NCI-H2107 (cell line): ENCODE results near the gene ZFP90.
"Not testable (repeated sequence)": the region's sequence is repeated elsewhere in the genome, so short reads cannot be mapped to it uniquely, and the experiment has no call there.

Source experiments
- DNase-seq: peaks from one replicate; lab custom pipeline; 2025; lab: John Stamatoyannopoulos, UW

ZFP90 gene

DNA sequence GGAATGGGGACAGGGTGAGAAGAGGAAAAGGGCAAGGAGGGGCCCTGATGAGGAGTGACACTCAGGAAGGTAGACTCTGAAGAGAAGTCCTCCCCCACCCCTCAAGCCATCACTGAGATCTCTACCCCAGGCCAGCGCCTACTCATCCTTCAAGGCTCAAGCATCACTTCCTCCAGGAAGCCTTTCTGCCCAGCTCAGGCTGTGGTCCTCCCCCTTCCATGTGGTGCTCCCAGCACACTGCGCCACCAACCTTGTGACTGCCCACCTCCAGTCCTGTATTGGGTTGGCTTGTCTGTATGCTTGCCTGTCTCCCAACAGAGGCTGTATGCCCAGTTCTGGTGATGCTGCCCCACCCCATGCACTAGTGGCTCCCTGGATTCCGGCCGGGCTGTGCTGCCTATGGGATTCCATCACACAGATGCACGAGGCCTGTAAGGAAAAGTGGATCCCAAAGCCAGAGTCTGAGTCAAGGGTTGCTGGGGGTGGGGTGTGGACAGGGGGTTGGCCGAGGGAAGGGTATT, 19.8 kb upstream of the ZFP90 start:
- DNase-seq = no peak

GRCh38 chr16:68520649-68521086, 18.4 kb upstream of the ZFP90 start:
- DNase-seq = peak; percentile 78

- DNase-seq = no peak
Observed at GRCh38 chr16:68524069-68524820, 14.8 kb upstream of the ZFP90 start.

DNA sequence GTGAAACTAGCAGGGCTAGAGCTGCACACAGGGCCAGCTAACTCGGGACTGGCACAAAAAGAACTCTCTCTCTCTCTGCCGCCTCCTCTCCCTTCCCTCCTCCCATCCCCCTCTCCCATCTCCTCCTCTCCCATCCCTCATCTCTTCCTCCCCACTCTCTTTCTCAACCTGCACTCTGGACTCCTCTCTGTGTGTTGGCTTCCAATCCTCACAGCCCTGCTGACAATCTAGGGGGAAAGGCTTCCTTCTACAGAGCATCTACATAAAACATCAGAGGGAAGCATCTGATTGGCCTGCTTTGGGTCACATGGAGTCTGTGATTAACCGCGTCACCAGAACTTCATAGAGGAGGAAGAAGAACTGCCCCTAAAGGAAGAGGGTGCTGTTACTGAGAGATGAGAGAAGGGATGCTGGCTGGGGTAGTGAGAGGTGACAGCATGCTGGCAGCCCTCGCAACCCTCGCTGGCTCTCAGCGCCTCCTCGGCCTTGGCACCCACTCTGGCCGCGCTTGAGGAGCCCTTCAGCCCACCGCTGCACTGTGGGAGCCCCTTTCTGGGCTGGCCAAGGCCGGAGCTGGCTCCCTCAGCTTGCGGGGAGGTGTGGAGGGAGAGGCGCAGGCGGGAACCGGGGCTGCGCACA, 12.8 kb upstream of the ZFP90 start:
- DNase-seq = no peak

GRCh38 chr16:68526782-68527145, 12.3 kb upstream of the ZFP90 start:
- DNase-seq = no peak

DNA sequence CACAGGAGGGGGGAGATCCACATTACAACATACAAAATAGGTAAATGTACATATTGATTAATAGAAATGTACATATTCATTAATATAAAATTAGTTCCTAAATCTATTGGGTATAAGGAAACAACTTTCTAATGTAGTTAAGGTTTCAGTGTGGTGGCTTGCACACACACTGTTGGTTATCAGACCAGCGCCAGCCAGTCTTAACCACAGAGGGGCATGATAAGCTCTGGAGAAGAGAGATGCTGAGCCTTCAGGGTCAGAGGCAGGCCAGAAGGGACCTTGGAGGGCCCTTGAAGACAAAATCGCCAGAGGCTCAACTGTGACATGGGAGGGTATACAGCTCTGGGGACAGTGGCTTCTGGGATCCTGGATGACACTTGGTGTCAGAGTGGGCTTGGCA, 10.9 kb upstream of the ZFP90 start:
- DNase-seq = no peak

DNA sequence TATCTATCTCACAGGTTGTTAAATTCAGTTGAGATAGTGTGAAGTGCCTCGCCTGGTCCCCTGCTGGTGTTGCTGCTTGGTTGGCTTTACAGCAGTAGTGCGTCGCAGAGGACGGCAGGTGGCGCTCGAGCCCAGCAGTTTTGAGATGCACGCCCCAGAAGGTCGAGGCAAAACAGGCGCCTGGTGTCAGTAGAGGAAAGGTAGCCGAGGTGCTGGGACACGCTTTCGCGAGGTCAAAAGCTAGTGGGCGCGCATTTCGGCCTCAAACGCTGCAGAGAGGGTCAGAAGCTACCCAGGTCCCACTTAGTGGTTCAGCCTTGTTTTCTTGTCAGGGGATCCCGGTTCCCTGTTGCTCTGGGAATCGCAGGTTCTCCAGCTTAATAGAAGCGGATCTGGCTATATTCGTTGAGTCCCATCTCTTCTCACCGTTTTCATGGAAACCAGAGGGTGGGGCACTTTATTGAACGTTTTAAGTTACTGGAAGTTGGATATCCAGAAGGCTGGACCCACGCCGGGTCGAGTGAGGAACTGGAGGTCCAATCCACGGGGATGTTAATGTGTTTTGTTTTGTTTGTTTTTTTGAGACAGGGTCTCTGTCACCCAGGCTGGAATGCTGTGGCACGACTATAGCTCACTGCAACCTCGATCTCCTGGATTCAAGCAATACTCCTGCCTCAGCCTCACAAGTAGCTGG, 10.3 kb upstream of the ZFP90 start:
- DNase-seq = peak; percentile 73

GRCh38 chr16:68529608-68529930, 9.5 kb upstream of the ZFP90 start:
- no peak for DNase-seq

- DNase-seq = peak; percentile 82
Observed at GRCh38 chr16:68529931-68530701, 9.0 kb upstream of the ZFP90 start.

DNA sequence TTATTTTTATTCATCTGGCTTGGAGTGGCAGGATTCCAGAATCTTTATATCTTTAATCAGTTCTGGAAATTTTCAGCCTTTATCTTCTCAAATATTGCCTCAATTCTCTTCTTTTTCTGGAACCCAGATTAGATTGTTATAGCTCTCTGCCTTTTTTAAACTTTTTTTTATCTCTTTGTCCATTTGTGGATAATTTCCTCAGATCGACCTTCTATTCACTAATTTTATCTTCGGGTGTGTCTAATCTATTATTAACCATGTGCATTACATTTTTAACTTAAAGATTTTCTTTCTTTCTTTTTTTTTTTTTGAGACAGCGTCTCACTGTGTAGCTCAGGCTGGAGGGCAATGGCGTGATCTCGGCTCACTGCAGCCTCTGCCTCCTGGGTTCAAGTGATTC, 5.2 kb upstream of the ZFP90 start:
- DNase-seq = no peak

DNA sequence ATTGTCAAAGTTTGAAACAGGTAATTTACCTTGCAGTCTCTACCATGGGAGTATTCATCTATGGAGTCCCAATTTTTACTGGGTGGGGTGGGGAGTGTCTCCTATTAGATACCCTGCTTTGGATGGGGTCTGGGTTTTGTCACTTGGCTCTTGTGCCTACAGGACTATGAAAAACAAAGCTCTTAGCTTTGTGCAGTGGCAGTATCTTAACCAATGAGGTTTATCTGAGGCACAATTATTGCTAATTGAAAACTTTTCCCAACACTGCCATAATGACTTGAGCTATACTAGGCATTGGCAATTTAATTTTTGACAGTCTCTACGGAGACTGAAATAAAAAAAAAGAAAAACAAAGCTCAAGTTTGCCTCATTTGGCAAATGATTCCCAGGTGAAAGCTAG, 3.8 kb upstream of the ZFP90 start:
- no peak for DNase-seq

DNA sequence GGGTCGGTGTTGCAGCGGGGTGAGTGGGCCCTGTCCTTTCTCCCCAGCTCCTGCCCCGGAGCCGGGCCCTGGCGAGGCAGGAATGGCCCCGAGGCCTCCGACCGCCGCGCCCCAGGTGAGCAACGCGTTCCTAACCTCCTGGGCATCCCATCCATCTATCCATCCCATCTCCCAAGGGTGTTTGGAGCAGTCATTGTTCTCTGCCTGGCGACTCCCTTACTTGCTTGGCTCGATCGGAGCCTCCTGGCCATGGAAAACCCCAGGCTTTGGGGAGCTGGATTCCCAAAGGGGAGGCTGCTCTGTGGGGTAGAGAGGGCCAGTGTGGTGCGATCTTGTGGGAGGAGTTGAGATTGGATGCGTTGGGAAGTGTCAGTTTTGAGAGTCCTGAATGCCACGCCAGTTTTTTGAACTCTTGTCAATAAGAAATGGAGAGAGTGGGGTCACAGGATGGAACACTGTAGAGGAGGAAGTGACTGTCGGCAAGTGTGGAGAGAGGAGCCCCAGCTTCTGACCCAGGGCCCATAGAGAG, 684 bp downstream of the ZFP90 start:
- DNase-seq = no peak

GRCh38 chr16:68548947-68549346, 9.9 kb downstream of the ZFP90 start:
- no peak for DNase-seq

DNA sequence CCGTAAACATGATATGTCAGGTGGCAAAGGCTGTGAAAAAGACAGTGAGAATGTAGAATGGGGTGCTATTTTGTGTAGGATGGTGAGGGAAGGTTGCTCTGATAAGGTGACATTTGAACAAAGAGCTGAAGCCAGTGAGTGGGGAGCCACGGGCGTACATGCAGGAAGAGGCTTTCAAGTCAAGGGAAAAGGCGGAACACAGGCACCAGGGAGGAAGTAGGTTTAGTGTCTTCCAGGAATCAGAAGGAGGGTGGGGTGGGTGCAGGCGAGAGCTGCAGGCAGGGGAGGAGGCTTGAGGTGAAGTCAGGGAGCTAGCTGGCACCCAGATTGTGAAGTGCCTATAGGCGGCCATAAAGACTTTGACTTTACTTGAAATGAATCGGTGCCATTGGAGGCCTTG, 14.1 kb downstream of the ZFP90 start:
- no peak for DNase-seq

- DNase-seq = not testable (repeated sequence)
Observed at GRCh38 chr16:68560341-68560740, 21.2 kb downstream of the ZFP90 start.

DNA sequence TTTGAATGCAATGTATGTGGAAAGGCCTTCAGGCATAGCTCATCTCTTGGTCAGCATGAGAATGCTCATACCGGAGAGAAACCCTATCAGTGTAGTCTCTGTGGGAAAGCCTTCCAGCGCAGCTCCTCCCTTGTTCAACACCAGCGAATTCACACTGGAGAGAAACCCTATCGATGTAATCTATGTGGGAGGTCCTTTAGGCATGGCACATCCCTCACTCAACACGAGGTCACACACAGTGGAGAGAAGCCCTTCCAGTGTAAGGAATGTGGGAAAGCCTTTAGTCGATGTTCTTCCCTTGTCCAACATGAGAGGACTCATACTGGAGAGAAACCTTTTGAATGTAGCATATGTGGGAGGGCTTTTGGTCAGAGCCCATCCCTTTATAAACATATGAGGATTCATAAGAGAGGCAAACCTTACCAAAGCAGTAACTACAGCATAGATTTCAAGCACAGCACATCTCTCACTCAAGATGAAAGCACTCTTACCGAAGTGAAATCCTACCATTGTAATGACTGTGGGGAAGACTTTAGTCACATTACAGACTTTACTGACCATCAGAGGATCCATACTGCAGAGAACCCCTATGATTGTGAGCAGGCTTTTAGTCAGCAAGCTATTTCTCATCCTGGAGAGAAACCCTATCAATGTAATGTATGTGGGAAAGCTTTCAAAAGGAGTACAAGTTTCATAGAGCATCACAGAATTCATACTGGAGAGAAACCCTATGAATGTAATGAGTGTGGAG, 24.7 kb downstream of the ZFP90 start:
- no peak for DNase-seq

- DNase-seq = no peak
Observed at GRCh38 chr16:68564382-68564985, 25.4 kb downstream of the ZFP90 start.

DNA sequence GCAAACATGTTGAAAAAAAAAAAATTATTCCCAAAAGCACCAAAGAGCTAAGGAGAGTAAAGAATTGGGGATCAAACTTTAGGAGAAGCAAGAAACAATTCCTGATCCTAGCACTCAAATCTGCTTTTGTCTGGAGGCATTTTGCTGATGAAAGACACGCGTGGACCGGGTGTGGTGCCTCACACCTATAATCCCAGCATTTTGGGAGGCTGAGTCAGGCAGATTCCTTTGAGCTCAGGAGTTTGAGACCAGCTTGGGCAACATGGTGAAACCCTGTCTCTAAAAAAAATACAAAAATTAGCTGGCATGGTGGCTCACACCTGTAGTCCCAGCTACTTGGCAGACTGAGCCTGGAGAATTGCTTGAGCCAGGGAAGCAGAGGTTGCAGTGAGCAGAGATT, 35.4 kb downstream of the ZFP90 start:
- DNase-seq = no peak

- DNase-seq = no peak
Observed at GRCh38 chr16:68575082-68575481, 36.0 kb downstream of the ZFP90 start.

DNA sequence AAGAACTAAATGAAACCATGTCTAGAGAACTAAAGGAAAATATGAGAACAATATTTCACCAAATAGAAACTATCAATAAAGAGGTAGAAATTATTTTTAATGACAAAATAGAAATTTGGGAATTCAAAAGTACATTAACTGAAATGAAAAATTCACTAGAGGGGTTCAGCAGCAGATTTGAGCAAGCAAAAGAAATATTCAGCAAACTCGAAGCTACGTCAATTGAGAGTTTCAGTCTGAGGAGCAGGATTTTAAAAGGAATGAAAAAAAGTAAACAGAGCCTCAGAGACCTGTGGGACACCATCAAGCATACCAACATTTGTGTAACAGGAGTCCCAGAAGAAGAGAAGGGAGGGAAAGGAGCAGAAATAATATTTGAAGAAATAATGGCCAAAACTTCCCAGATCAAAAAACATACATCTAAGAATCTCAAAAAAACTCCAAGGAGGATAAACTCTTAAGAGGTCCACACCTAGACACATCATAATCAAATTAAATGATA, 38.3 kb downstream of the ZFP90 start:
- no peak for DNase-seq
